ENCODE results near the gene TRH. TPM values are rescaled to one million over a fixed set of nuclear protein-coding genes. Genes with fewer than 3 reads are reported as not detected.
"Not testable (repeated sequence)": the region's sequence is repeated elsewhere in the genome, so short reads cannot be mapped to it uniquely, and the experiment has no call there.

TRH gene
- total and polyA plus RNA-seq, 7 donors: not detected

DNA sequence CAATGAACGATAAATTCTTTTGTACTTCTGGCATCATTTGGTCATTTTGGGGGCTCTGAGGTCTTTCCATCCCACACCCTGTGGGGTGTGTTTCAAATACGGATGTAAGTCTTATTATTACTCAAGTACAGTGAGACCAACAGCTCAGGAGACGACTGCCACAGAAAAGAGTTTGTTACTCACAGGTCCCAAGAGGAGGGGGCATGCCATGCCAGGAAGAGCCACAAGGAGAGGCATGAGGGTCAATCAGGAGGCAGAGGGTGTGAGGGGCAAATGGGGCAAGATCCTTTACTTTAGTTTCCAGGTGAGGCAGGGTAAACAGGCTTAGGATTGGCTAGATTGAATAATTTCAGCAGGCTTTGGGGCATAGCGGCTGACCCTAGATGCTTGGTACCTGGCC is 21.6 kb downstream of the TRH start:
- H3K27me3 ChIP-seq (ENCODE audit: insufficient read depth in 3 of 3, low read length in 2 of 3): no peaks in the 10 kb centered on the region
- H3K36me3 ChIP-seq (ENCODE audit: insufficient read depth in 1 of 2, low read depth in 1 of 2): no peaks in the 10 kb centered on the region
- H3K4me3 ChIP-seq: no peak overlapping the region
- 90% methylated on average over 4 of the region's 4 CpGs for WGBS, 3 donors
- TF ChIP-seq CTCF (IDR thresholded peaks at IDR 0.05): no peak
- H3K27ac ChIP-seq: no peak overlapping the region
- intact Hi-C loops (cut with DNase I): loop anchor here in 1 of 2 donors (5.0 kb wide), 1 partner anchor 54 kb away; no protein-coding TSS in a partner anchor
- no peaks in the 10 kb centered on the region for H3K9me3 ChIP-seq
- DNase-seq (no peak), ATAC-seq (no peak)
- H3K4me1 ChIP-seq: no peaks in the 10 kb centered on the region

- not testable (repeated sequence) for ATAC-seq; H3K36me3 ChIP-seq (ENCODE audit: insufficient read depth in 1 of 2, low read depth in 1 of 2); H3K27me3 ChIP-seq (ENCODE audit: insufficient read depth in 3 of 3, low read length in 2 of 3); H3K4me1 ChIP-seq; H3K9me3 ChIP-seq; H3K4me3 ChIP-seq; DNase-seq; H3K27ac ChIP-seq
- intact Hi-C loops (cut with DNase I): loop anchor here in 1 of 2 donors (5.0 kb wide), 1 partner anchor 57 kb away; no protein-coding TSS in a partner anchor
- WGBS, 3 donors: 71 to 80% (median 74%) methylated on average over 5 of the region's 5 CpGs
Measured at GRCh38 chr3:129999176-129999575, 24.7 kb downstream of the TRH start.

DNA sequence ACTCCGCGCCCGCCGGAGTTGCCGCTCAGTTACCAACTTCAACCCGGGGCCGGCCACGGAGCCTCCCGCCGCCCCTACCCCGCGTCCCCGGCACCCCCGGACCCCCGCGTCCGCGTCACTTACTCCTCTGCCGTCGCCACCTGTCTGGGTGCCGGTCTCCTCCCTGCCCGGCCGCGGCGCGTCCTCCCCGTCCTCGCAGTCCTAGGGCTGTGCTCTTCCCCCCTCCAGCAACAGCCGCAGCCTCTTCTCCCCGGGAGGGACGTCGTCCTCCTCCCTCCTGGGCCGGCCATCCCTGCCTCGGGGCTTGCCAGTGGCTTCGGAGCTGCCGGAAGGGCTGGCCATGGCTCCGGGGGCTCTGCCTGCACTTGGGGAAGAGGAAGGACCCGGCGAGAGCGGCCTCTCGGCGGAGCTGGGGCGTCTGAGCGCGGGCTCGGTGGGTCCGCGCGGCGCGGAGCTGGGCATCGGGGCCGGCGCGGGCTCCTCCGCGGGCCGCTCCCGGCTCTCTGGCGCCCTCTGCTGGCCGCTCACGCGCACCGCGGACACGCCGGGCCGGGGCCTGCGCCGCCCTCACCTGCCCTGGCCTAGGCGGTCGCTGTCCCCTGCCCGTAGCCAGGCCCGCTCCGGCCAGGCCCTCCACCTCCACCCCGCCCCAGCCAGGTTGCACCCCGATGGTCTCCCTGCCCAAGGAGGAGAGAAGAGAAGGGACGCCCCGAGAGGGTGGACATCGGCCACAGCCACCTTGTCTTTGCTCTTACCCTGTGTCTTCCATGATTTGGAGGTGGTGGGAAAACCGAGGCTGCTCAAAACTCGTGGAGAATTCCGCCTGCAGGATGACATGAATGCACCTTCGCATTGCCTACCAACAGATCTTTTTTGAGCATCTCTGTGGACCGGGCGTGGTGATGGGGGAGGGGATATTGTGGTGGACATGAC is 28.4 kb downstream of the TRH start:
- WGBS, 3 donors: 4 to 11% (median 9%) methylated on average over 21 to 79 of the region's 86 CpGs
- not testable (repeated sequence) for H3K4me1 ChIP-seq; H3K27me3 ChIP-seq (ENCODE audit: insufficient read depth in 3 of 3, low read length in 2 of 3); H3K36me3 ChIP-seq (ENCODE audit: insufficient read depth in 1 of 2, low read depth in 1 of 2); H3K9me3 ChIP-seq; ATAC-seq; H3K27ac ChIP-seq
- H3K4me3 ChIP-seq: peak overlapping the region; percentile 53
- TF ChIP-seq CTCF (IDR thresholded peaks at IDR 0.05): peak; percentile 63
- intact Hi-C loops (cut with DNase I): loop anchor here in 1 of 2 donors (5.0 kb wide), 1 partner anchor 376 kb away; no protein-coding TSS in a partner anchor
- peak; percentile 54 to 77 for DNase-seq

- intact Hi-C loops (cut with DNase I): no loop called here
- WGBS, 3 donors: 78 to 83% (median 78%) methylated on average over 19 of the region's 19 CpGs
- Histone ChIP-seq H3K36me3 (ENCODE audit: insufficient read depth in 1 of 2, low read depth in 1 of 2) (no peaks in the 10 kb centered on the region), H3K9me3 (no peaks in the 10 kb centered on the region), H3K27ac (no peak overlapping the region), H3K27me3 (ENCODE audit: insufficient read depth in 3 of 3, low read length in 2 of 3) (peaks cover 0 to 3% (median 2%) of the 10 kb centered on the region in 3 donors), H3K4me1 (no peaks in the 10 kb centered on the region), H3K4me3 (no peak overlapping the region)
- DNase-seq (no peak), ATAC-seq (no peak)
- TF ChIP-seq CTCF (IDR thresholded peaks at IDR 0.05): no peak
Measured at GRCh38 chr3:130010556-130010955, 36.0 kb downstream of the TRH start.

- DNase-seq; H3K9me3 ChIP-seq; H3K4me3 ChIP-seq; intact Hi-C loops (cut with DNase I); H3K27ac ChIP-seq; H3K36me3 ChIP-seq (ENCODE audit: insufficient read depth in 1 of 2, low read depth in 1 of 2); H3K27me3 ChIP-seq (ENCODE audit: insufficient read depth in 3 of 3, low read length in 2 of 3); ATAC-seq; H3K4me1 ChIP-seq: not testable (repeated sequence)
Measured at GRCh38 chr3:130012108-130012507, 37.6 kb downstream of the TRH start.

GRCh38 chr3:130013246-130013645 is 38.7 kb downstream of the TRH start:
- H3K27me3 ChIP-seq (ENCODE audit: insufficient read depth in 3 of 3, low read length in 2 of 3); H3K4me3 ChIP-seq; H3K4me1 ChIP-seq; intact Hi-C loops (cut with DNase I); H3K9me3 ChIP-seq; H3K36me3 ChIP-seq (ENCODE audit: insufficient read depth in 1 of 2, low read depth in 1 of 2); ATAC-seq; DNase-seq; H3K27ac ChIP-seq: not testable (repeated sequence)
- 90 to 93% (median 93%) methylated on average over 20 to 21 of the region's 21 CpGs for WGBS, 3 donors

Measured in psoas muscle (tissue), 8 donors.